ENCODE measurements around the gene ASGR1. TPM values are rescaled to one million over a fixed set of nuclear protein-coding genes. Genes with fewer than 3 reads are reported as not detected.

Gene ASGR1
- total RNA-seq, 1 experiment from 2014 or later = 0.95 TPM

- Histone ChIP-seq H3K9ac (ENCODE audit: low read length) (no peak overlapping the region), H3K79me2 (ENCODE audit: low read length) (peaks cover 6% of the 10 kb centered on the region), H3K9me2 (replicated peaks; ENCODE audit: low read length) (no peaks in the 10 kb centered on the region), H4K20me1 (ENCODE audit: low read length) (no peaks in the 10 kb centered on the region), H3K27me3 (ENCODE audit: low read length) (no peaks in the 10 kb centered on the region), H3K4me3 (ENCODE audit: low read length) (no peak overlapping the region), H3K4me1 (ENCODE audit: insufficient read depth, low read length) (no peaks in the 10 kb centered on the region), H3K9me3 (ENCODE audit: low read length) (no peaks in the 10 kb centered on the region), H3K36me3 (ENCODE audit: low read depth, low read length) (no peaks in the 10 kb centered on the region), H3K27ac (ENCODE audit: low read length) (no peak overlapping the region), H3F3A (ENCODE audit: low read length, unreplicated experiment) (no peaks in the 10 kb centered on the region), H2AFZ (ENCODE audit: low read length) (no peak overlapping the region), H3K4me2 (ENCODE audit: low read length) (no peak overlapping the region)
- TF ChIP-seq EZH2phosphoT487 (IDR thresholded peaks at IDR 0.05; ENCODE audit: borderline replicate concordance, low read length) = no peak
- no peak for TF ChIP-seq EZH2 (IDR thresholded peaks at IDR 0.05; ENCODE audit: low read length, unreplicated experiment)
- no peak for TF ChIP-seq CTCF (conservative IDR thresholded peaks at IDR 0.05; ENCODE audit: low read depth, low read length)
- no TSS peak for BruUV-seq (replicated peaks)
- POLR2A ChIA-PET (ENCODE audit: unreplicated experiment) = no interaction called here
- intact Hi-C loops (cut with micrococcal nuclease) = no loop called here
- CTCF ChIA-PET = interaction anchor here (0.6 kb wide), 1 partner anchor 35 kb away, joined by 3 read pairs; the partner anchor contains the start of gene GABARAP
- ATAC-seq (no peak), DNase-seq (no peak)
These were observed 28.2 kb upstream of the ASGR1 start for GRCh38 chr17:7207120-7208001.

GRCh38 chr17:7205561-7205960 is 26.4 kb upstream of the ASGR1 start:
- no peaks in the 10 kb centered on the region for H4K20me1 ChIP-seq (ENCODE audit: low read length)
- no peak overlapping the region for H3K4me3 ChIP-seq (ENCODE audit: low read length)
- H2AFZ ChIP-seq (ENCODE audit: low read length) = no peak overlapping the region

More at GRCh38 chr17:7205561-7205960, 26.4 kb upstream of the ASGR1 start:
- no peak overlapping the region for H3K4me2 ChIP-seq (ENCODE audit: low read length)
- no peaks in the 10 kb centered on the region for H3K9me2 ChIP-seq (replicated peaks; ENCODE audit: low read length)
- H3K36me3 ChIP-seq (ENCODE audit: low read depth, low read length) = no peaks in the 10 kb centered on the region
- no peak overlapping the region for H3K9ac ChIP-seq (ENCODE audit: low read length)
- ATAC-seq (no peak), DNase-seq (no peak)
- TF ChIP-seq EZH2phosphoT487 (IDR thresholded peaks at IDR 0.05; ENCODE audit: borderline replicate concordance, low read length) (no peak), CTCF (conservative IDR thresholded peaks at IDR 0.05; ENCODE audit: low read depth, low read length) (no peak)
- no peaks in the 10 kb centered on the region for H3F3A ChIP-seq (ENCODE audit: low read length, unreplicated experiment)
- CTCF ChIA-PET = no interaction called here
- BruUV-seq (replicated peaks) = no TSS peak
- no peaks in the 10 kb centered on the region for H3K9me3 ChIP-seq (ENCODE audit: low read length)
- intact Hi-C loops (cut with micrococcal nuclease) = no loop called here
- POLR2A ChIA-PET (ENCODE audit: unreplicated experiment) = no interaction called here
- no peaks in the 10 kb centered on the region for H3K79me2 ChIP-seq (ENCODE audit: low read length)
- no peaks in the 10 kb centered on the region for H3K4me1 ChIP-seq (ENCODE audit: insufficient read depth, low read length)
- no peak overlapping the region for H3K27ac ChIP-seq (ENCODE audit: low read length)
- no peaks in the 10 kb centered on the region for H3K27me3 ChIP-seq (ENCODE audit: low read length)
